ENCODE data around the gene ZNF695.
"Not testable (repeated sequence)": the region's sequence is repeated elsewhere in the genome, so short reads cannot be mapped to it uniquely, and the experiment has no call there.

Gene ZNF695

DNA sequence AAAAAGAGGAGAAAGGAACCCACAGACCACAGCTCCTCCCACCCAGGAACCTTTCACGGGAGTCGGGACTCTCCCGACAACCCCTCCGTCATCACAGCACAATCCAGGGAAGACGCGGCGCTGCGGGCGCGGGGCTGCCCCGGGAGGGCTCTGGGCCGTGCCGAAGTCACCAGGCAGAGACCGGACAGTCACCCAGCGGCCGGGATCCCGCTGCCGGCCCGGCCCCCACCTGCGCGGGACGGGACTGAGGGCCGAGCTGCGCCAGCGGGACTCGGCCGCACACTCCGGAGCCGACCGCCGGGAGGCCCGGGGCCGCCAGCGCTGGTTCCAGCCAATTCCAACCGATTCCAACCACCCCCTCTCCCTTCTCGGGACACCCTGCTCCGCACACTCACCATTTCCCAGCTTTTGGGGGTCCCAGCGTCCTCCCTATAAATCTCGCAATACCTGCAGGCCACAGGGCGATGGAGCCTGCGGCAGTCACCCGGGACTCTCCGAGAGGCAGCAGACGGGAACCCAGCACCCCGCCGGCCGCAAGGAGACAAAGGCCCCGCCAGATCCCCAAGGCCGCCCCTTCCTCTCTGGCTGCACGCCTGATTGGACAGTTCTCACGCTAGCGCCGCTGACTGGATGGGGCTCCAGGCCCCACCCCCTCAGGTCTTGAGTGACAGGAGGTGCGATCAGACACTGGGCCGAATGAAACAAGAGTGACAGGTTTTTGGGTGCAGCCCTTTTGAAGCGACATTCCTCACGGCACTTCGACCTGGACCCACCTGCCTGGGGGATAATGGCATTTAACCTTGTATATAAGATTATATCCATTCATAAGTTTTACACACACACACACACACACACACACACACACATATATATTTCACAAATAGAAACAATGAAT lies at the start of gene ZNF695:
ZNF695 (minus strand) TSS at position 547 of the 895 bp plus-strand sequence; CDS start at position 398, 149 bp downstream.
- Histone ChIP-seq H3K27ac (ENCODE audit: low read depth, low read length) (peak within 1 kb of the TSS; percentile 76; the same call in 1 of the 2 replicates), H3K4me3 (ENCODE audit: low read depth, low read length) (peak within 1 kb of the TSS; percentile 97), H3K27me3 (ENCODE audit: control insufficient read depth, insufficient read depth, low read length) (no peaks in the 10 kb centered on the region), H3K9me3 (ENCODE audit: control insufficient read depth, insufficient read depth, low read depth, low read length) (peaks cover 22% of the 10 kb centered on the region; the same call in 1 of the 2 replicates), H3K36me3 (ENCODE audit: control insufficient read depth, insufficient read depth, low read length) (peaks cover 16% of the 10 kb centered on the region), H3K4me1 (ENCODE audit: control insufficient read depth, insufficient read depth, low read length) (no peaks in the 10 kb centered on the region), H3K9ac (ENCODE audit: low read length) (peak within 1 kb of the TSS; percentile 88)

DNA sequence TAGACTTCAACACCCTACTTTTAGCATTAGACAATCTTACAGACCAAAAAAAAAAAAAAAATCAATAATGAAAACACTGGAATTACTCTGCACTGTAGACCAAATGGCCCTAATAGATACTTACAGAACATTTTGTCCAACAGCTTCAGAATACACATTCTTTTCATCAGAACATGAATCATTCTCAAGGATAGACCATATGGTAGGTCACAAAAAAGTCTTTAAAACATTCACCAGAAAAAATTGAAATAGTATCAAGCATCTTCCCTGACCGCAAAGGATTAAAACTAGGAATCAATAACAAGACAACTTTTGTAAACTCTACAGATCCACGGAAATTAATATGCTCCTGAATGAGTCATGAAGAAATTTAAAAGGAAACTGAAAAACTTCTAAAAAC lies 48.2 kb upstream of the ZNF695 start:
- Histone ChIP-seq H3K9me3 (ENCODE audit: control insufficient read depth, insufficient read depth, low read depth, low read length) (peaks cover 89% of the 10 kb centered on the region), H3K27ac (ENCODE audit: low read depth, low read length) (no peak overlapping the region), H3K36me3 (ENCODE audit: control insufficient read depth, insufficient read depth, low read length) (peaks cover 18% of the 10 kb centered on the region), H3K27me3 (ENCODE audit: control insufficient read depth, insufficient read depth, low read length) (no peaks in the 10 kb centered on the region), H3K4me1 (ENCODE audit: control insufficient read depth, insufficient read depth, low read length) (no peaks in the 10 kb centered on the region), H3K4me3 (ENCODE audit: low read depth, low read length) (no peak overlapping the region), H3K9ac (ENCODE audit: low read length) (no peak overlapping the region)

DNA sequence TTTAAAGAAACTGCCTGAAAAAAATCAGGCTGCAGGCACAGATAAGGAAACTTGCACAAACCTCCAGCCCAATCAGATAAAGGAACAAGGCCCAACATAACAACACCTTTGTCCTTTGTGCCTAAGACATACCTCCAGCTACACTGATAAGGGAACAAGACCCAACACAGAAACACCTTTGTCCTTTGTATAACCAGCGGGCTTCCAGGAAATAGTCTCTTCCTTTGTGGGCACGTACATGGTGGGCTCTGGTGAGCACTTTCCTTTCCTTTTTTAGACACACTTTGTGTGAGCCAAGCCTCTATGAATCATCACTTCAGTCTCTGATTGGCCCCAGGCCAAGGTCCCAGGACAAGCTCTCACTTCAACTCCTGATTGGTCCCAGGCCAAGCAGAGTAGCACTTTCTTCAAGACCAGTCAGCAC lies 47.1 kb upstream of the ZNF695 start:
- Histone ChIP-seq H3K27ac (ENCODE audit: low read depth, low read length) (no peak overlapping the region), H3K9me3 (ENCODE audit: control insufficient read depth, insufficient read depth, low read depth, low read length) (peaks cover 89% of the 10 kb centered on the region), H3K36me3 (ENCODE audit: control insufficient read depth, insufficient read depth, low read length) (peaks cover 18% of the 10 kb centered on the region), H3K4me1 (ENCODE audit: control insufficient read depth, insufficient read depth, low read length) (no peaks in the 10 kb centered on the region), H3K4me3 (ENCODE audit: low read depth, low read length) (no peak overlapping the region), H3K9ac (ENCODE audit: low read length) (no peak overlapping the region), H3K27me3 (ENCODE audit: control insufficient read depth, insufficient read depth, low read length) (no peaks in the 10 kb centered on the region)

DNA sequence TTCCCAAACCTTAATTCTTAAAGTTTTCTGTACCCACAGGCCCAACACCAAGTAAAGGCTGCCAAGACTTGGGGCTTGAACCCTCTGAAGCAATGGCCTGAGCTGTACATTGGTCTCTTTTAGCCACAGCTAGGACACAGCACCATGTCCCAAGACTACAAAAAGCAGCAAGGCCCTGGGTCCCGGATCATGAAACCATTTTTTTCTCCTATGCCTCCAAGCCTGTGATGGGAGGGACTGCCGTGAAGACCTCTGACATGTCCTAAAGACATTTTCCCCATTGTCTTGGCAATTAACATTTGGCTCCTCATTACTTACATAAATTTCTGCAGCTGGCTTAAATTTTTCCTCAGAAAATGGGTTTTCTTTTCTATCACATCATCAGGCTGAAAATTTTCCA lies 39.8 kb upstream of the ZNF695 start:
- Histone ChIP-seq H3K9me3 (ENCODE audit: control insufficient read depth, insufficient read depth, low read depth, low read length) (peaks cover 96% of the 10 kb centered on the region), H3K4me1 (ENCODE audit: control insufficient read depth, insufficient read depth, low read length) (no peaks in the 10 kb centered on the region), H3K4me3 (ENCODE audit: low read depth, low read length) (no peak overlapping the region), H3K36me3 (ENCODE audit: control insufficient read depth, insufficient read depth, low read length) (peaks cover 36% of the 10 kb centered on the region), H3K9ac (ENCODE audit: low read length) (no peak overlapping the region), H3K27ac (ENCODE audit: low read depth, low read length) (no peak overlapping the region), H3K27me3 (ENCODE audit: control insufficient read depth, insufficient read depth, low read length) (no peaks in the 10 kb centered on the region)

DNA sequence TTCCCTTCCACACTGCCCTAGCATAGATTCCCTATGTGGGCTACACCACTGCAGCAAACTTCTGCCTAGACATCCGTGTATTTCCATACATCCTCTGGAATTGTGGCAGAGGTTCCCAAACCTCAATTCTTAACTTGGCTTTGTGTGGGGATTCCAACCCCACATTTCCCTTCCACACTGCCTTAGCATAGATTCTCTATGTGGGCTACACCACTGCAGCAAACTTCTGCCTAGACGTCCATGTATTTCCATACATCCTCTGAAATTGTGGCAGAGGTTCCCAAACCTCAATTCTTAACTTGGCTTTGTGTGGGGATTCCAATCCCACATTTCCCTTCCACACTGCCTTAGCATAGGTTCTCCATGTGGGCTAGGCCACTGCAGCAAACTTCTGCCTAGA lies 39.4 kb upstream of the ZNF695 start:
- H3K4me1 ChIP-seq (ENCODE audit: control insufficient read depth, insufficient read depth, low read length): no peaks in the 10 kb centered on the region
- H3K27me3 ChIP-seq (ENCODE audit: control insufficient read depth, insufficient read depth, low read length): no peaks in the 10 kb centered on the region
- no peak overlapping the region for H3K27ac ChIP-seq (ENCODE audit: low read depth, low read length)
- H3K36me3 ChIP-seq (ENCODE audit: control insufficient read depth, insufficient read depth, low read length): peaks cover 36% of the 10 kb centered on the region
- peaks cover 96% of the 10 kb centered on the region for H3K9me3 ChIP-seq (ENCODE audit: control insufficient read depth, insufficient read depth, low read depth, low read length)
- H3K4me3 ChIP-seq (ENCODE audit: low read depth, low read length): no peak overlapping the region
- no peak overlapping the region for H3K9ac ChIP-seq (ENCODE audit: low read length)

DNA sequence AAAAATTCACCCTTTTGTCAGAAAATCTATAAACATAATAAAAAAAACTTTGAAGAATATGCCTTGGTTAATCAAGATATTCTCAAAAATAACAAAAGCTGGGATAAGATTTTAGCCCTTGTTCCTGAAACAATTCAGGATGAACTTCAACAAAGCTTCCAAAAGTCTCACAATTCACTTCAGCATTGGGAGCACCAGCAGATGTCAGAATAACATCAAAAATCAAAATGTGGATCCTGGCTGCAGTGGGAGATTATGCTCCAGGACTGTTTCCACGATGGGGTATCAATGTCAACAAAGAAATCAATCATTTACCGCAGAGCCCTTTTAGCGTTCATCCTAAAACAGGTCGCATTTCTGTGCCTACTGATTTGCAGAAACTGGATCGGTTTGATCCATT lies 35.5 kb upstream of the ZNF695 start:
- Histone ChIP-seq H3K9me3 (ENCODE audit: control insufficient read depth, insufficient read depth, low read depth, low read length) (peaks cover 97% of the 10 kb centered on the region), H3K27ac (ENCODE audit: low read depth, low read length) (no peak overlapping the region)

DNA sequence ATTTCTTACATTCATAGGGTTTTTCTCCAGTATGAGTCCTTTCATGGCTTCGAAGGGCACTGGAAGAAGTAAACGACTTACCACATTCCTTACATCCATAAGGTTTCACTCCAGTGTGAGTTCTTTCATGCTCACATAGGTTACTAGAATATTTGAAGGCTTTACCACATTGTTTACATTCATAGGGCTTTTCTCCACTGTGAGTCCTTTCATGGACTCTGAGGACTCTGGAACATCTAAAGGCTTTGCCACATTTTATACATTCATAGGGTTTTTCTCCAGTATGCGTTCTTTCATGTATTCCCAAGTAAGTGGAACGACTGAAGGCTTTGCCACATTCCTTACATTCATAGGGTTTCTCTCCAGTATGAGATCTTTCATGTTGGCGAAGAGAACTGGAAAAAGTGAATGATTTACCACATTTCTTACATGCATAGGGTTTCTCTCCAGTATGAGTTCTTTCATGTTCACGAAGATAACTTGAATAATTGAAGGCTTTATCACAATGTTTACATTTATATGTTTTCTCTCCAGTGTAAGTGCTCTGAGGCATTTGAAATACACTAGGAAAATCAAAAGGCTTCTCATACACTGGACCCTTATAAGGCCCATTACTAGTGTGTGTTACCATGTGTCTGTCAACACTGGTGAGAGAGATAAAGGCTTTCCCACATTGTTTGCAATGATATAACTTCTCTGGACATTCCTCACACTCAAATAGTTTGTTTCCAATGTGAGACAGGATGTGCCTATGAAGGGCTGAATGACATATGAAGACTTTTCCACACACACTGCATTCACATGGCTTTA lies 29.9 kb upstream of the ZNF695 start:
- Histone ChIP-seq H3K27ac (ENCODE audit: low read depth, low read length) (no peak overlapping the region), H3K4me1 (ENCODE audit: control insufficient read depth, insufficient read depth, low read length) (no peaks in the 10 kb centered on the region), H3K36me3 (ENCODE audit: control insufficient read depth, insufficient read depth, low read length) (peaks cover 72% of the 10 kb centered on the region), H3K9me3 (ENCODE audit: control insufficient read depth, insufficient read depth, low read depth, low read length) (peaks cover 95% of the 10 kb centered on the region), H3K9ac (ENCODE audit: low read length) (no peak overlapping the region), H3K4me3 (ENCODE audit: low read depth, low read length) (no peak overlapping the region), H3K27me3 (ENCODE audit: control insufficient read depth, insufficient read depth, low read length) (no peaks in the 10 kb centered on the region)

More for the DNA sequence above, 35.5 kb upstream of the ZNF695 start:
- Histone ChIP-seq H3K36me3 (ENCODE audit: control insufficient read depth, insufficient read depth, low read length) (peaks cover 57% of the 10 kb centered on the region), H3K27me3 (ENCODE audit: control insufficient read depth, insufficient read depth, low read length) (no peaks in the 10 kb centered on the region), H3K9ac (ENCODE audit: low read length) (no peak overlapping the region), H3K4me3 (ENCODE audit: low read depth, low read length) (no peak overlapping the region), H3K4me1 (ENCODE audit: control insufficient read depth, insufficient read depth, low read length) (no peaks in the 10 kb centered on the region)

DNA sequence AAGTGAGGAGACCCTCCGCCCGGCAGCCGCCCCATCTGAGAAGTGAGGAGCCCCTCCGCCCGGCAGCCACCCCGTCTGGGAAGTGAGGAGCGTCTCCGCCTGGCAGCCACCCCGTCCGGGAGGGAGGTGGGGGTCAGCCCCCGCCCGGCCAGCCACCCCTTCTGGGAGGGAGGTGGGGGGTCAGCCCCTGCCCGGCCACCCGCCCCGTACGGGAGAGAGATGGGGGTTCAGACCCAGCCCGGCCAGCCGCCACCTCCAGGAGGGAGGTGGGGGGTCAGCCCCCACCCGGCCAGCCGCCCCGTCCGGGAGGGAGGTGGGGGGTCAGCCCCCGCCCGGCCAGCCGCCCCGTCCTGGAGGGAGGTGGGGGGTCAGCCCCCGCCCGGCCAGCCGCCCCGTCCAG lies 24.4 kb upstream of the ZNF695 start:
- H3K27me3 ChIP-seq (ENCODE audit: control insufficient read depth, insufficient read depth, low read length); H3K27ac ChIP-seq (ENCODE audit: low read depth, low read length); H3K9ac ChIP-seq (ENCODE audit: low read length); H3K4me3 ChIP-seq (ENCODE audit: low read depth, low read length); H3K4me1 ChIP-seq (ENCODE audit: control insufficient read depth, insufficient read depth, low read length): not testable (repeated sequence)
- Histone ChIP-seq H3K36me3 (ENCODE audit: control insufficient read depth, insufficient read depth, low read length) (peaks cover 34% of the 10 kb centered on the region), H3K9me3 (ENCODE audit: control insufficient read depth, insufficient read depth, low read depth, low read length) (peaks cover 79% of the 10 kb centered on the region)

DNA sequence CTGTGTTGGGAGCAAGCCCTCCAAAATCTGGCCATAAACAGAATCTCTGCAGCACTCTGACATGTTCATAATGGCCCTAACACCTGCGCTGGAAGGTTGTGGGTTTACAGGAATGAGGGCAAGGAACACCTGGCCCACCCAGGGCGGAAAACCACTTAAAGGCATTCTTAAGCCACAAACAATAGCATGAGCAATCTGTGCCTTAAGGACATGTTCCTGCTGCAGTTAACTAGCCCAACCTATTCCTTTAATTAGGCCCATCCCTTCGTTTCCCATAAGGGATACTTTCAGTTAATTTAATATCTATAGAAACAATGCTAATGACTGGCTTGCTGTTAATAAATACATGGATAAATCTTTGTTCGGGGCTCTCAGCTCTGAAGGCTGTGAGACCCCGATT lies 16.8 kb upstream of the ZNF695 start:
- H3K4me3 ChIP-seq (ENCODE audit: low read depth, low read length); H3K27me3 ChIP-seq (ENCODE audit: control insufficient read depth, insufficient read depth, low read length): not testable (repeated sequence)

DNA sequence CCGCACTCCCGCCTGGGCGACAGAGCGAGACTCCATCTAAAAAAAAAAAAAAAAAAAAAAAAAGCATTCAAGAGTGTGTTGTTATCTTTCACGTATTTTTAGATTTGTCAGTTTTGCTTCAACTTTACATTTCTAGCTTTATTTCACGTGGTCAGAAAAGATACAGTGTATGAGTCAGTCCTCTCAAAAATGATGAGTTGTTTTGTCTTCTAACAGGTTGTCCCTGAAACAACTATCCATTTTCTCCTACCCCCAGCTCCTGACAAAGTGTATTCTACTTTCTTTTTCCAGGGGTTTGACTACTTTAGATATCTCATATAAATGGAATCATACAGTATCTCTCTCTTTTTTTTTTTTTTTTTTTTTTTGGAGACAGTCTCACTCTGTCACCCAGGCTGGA lies 5.5 kb upstream of the ZNF695 start:
- Histone ChIP-seq H3K27ac (ENCODE audit: low read depth, low read length) (no peak overlapping the region), H3K4me3 (ENCODE audit: low read depth, low read length) (no peak overlapping the region), H3K9me3 (ENCODE audit: control insufficient read depth, insufficient read depth, low read depth, low read length) (peaks cover 16% of the 10 kb centered on the region; the same call in 1 of the 2 replicates), H3K4me1 (ENCODE audit: control insufficient read depth, insufficient read depth, low read length) (no peaks in the 10 kb centered on the region), H3K27me3 (ENCODE audit: control insufficient read depth, insufficient read depth, low read length) (no peaks in the 10 kb centered on the region), H3K9ac (ENCODE audit: low read length) (no peak overlapping the region), H3K36me3 (ENCODE audit: control insufficient read depth, insufficient read depth, low read length) (no peaks in the 10 kb centered on the region)

More for the DNA sequence above, 16.8 kb upstream of the ZNF695 start:
- not testable (repeated sequence) for H3K27ac ChIP-seq (ENCODE audit: low read depth, low read length); H3K9ac ChIP-seq (ENCODE audit: low read length); H3K4me1 ChIP-seq (ENCODE audit: control insufficient read depth, insufficient read depth, low read length); H3K36me3 ChIP-seq (ENCODE audit: control insufficient read depth, insufficient read depth, low read length)
- H3K9me3 ChIP-seq (ENCODE audit: control insufficient read depth, insufficient read depth, low read depth, low read length): peaks cover 54% of the 10 kb centered on the region

DNA sequence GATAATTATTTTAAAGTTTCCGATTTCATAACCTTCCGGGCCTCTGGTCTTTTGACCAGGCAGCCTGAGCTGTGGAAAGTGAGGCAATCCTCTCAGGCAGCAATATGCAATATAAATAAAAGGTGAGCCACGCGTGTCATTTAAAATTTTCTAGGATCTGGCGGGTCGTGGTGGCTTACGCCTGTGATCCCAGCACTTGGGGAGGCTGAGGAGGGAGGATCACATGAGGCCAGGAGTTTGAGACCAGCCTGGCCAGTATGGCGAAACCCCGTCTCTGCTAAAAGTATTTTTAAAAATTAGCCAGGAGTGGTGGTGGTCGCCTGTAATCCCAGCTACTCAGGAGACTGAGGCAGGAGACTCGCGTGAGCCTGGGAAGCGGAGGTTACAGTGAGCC lies 546 bp upstream of the ZNF695 start:
- no peak overlapping the region for H3K27ac ChIP-seq (ENCODE audit: low read depth, low read length)
- H3K9me3 ChIP-seq (ENCODE audit: control insufficient read depth, insufficient read depth, low read depth, low read length): peaks cover 16% of the 10 kb centered on the region; the same call in 1 of the 2 replicates
- H3K36me3 ChIP-seq (ENCODE audit: control insufficient read depth, insufficient read depth, low read length): peaks cover 10% of the 10 kb centered on the region
- H3K4me3 ChIP-seq (ENCODE audit: low read depth, low read length): peak overlapping the region; percentile 97
- H3K9ac ChIP-seq (ENCODE audit: low read length): no peak overlapping the region
- H3K27me3 ChIP-seq (ENCODE audit: control insufficient read depth, insufficient read depth, low read length): no peaks in the 10 kb centered on the region
- H3K4me1 ChIP-seq (ENCODE audit: control insufficient read depth, insufficient read depth, low read length): no peaks in the 10 kb centered on the region
